H9 (cell line): ENCODE results near the gene MAPK11. TPM values are rescaled to one million over a fixed set of nuclear protein-coding genes. Genes with fewer than 3 reads are reported as not detected.

Experiments used
- DNase-seq: peaks from one replicate; pipeline ENCODE4 v3.0.0-alpha.2; 2017
- H2AFZ ChIP-seq: one replicate; pipeline ENCODE4 v1.6.1; 2013; ENCODE audit warnings: mild to moderate bottlenecking, low read length, control low read depth, moderate library complexity
- H2AK5ac ChIP-seq: 2 replicates; pipeline ENCODE4 v1.6.1; 2013; ENCODE audit warnings: low read length, control low read depth, mixed read lengths; ENCODE audit not compliant: insufficient read length
- H2BK120ac ChIP-seq: one replicate; pipeline ENCODE4 v1.6.1; 2013; ENCODE audit warnings: low read depth, mild to moderate bottlenecking, low read length, control low read depth, inconsistent platforms; ENCODE audit not compliant: poor library complexity, severe bottlenecking
- H2BK12ac ChIP-seq: 2 replicates; pipeline ENCODE4 v1.6.1; 2013; ENCODE audit warnings: low read length, control low read depth, mixed read lengths, low read depth; ENCODE audit not compliant: insufficient read length
- H2BK15ac ChIP-seq: 2 replicates; pipeline ENCODE4 v1.6.1; 2013; ENCODE audit warnings: low read depth, low read length, control low read depth
- H2BK20ac ChIP-seq: one replicate; pipeline ENCODE4 v1.6.1; 2013; ENCODE audit warnings: low read depth, mild to moderate bottlenecking, low read length, control low read depth, inconsistent platforms; ENCODE audit not compliant: poor library complexity, severe bottlenecking
- H2BK5ac ChIP-seq: 2 replicates; pipeline ENCODE4 v1.6.1; 2013; ENCODE audit warnings: low read length, control low read depth, mixed read lengths; ENCODE audit not compliant: insufficient read length
- H3K14ac ChIP-seq: 2 replicates; pipeline ENCODE4 v1.6.1; 2013; ENCODE audit warnings: low read length, control low read depth; ENCODE audit not compliant: insufficient read depth
- H3K18ac ChIP-seq: 2 replicates; pipeline ENCODE4 v1.6.1; 2013; ENCODE audit warnings: low read depth, mild to moderate bottlenecking, mixed read lengths, low read length, control low read depth; ENCODE audit not compliant: insufficient read length
- H3K23ac ChIP-seq: 2 replicates; pipeline ENCODE4 v1.6.1; 2013; ENCODE audit warnings: low read length, control low read depth, mixed read lengths, low read depth; ENCODE audit not compliant: insufficient read length
- H3K23me2 ChIP-seq: 2 replicates; pipeline ENCODE4 v1.6.1; 2013; ENCODE audit warnings: low read depth, mild to moderate bottlenecking, mixed read lengths, low read length, control low read depth; ENCODE audit not compliant: insufficient read length, poor library complexity, severe bottlenecking
- H3K27ac ChIP-seq: 2 replicates; pipeline ENCODE4 v1.5.1; 2013; ENCODE audit warnings: low read length, control low read depth, mixed read lengths, low read depth; ENCODE audit not compliant: insufficient read length
- H3K27me3 ChIP-seq: 2 replicates; pipeline ENCODE4 v1.6.1; 2013; ENCODE audit warnings: low read length, control low read depth, inconsistent platforms; ENCODE audit not compliant: insufficient read depth
- H3K4ac ChIP-seq: 2 replicates; pipeline ENCODE4 v1.6.1; 2013; ENCODE audit warnings: low read depth, mild to moderate bottlenecking, control low read depth, inconsistent platforms, low read length, moderate library complexity
- H3K4me1 ChIP-seq: 2 replicates; pipeline ENCODE4 v1.6.1; 2013; ENCODE audit warnings: low read length, control low read depth, inconsistent platforms; ENCODE audit not compliant: insufficient read depth
- H3K4me2 ChIP-seq: 2 replicates; pipeline ENCODE4 v1.6.1; 2013; ENCODE audit warnings: low read length, control low read depth, mixed read lengths; ENCODE audit not compliant: insufficient read length, insufficient read depth
- H3K56ac ChIP-seq: 2 replicates; pipeline ENCODE4 v1.6.1; 2013; ENCODE audit warnings: low read depth, mild to moderate bottlenecking, mixed read lengths, low read length, control low read depth; ENCODE audit not compliant: insufficient read length
- H3K79me1 ChIP-seq: 2 replicates; pipeline ENCODE4 v1.6.1; 2013; ENCODE audit warnings: low read depth, mild to moderate bottlenecking, moderate library complexity, low read length, control low read depth, inconsistent platforms; ENCODE audit not compliant: insufficient read depth, poor library complexity, severe bottlenecking
- H3K79me2 ChIP-seq: 2 replicates; pipeline ENCODE4 v1.6.1; 2013; ENCODE audit warnings: low read length, control low read depth, inconsistent platforms; ENCODE audit not compliant: insufficient read depth
- H3K9ac ChIP-seq: 2 replicates; pipeline ENCODE4 v1.6.1; 2013; ENCODE audit warnings: low read length, control low read depth, mixed read lengths; ENCODE audit not compliant: insufficient read length; ENCODE audit errors: extremely low read depth
- H3K9me3 ChIP-seq: one replicate; pipeline ENCODE4 v1.6.1; 2013; ENCODE audit warnings: low read depth, low read length, inconsistent platforms; ENCODE audit not compliant: control insufficient read depth
- H3T11ph ChIP-seq: one replicate; pipeline ENCODE4 v1.6.1; 2013; ENCODE audit warnings: mild to moderate bottlenecking, low read length, control low read depth, inconsistent platforms
- H4K20me1 ChIP-seq: one replicate; pipeline ENCODE4 v1.6.1; 2013; ENCODE audit not compliant: control insufficient read depth, insufficient read length, insufficient read depth
- H4K5ac ChIP-seq: 2 replicates; pipeline ENCODE4 v1.6.1; 2013; ENCODE audit warnings: low read depth, mild to moderate bottlenecking, mixed read lengths, low read length, control low read depth; ENCODE audit not compliant: insufficient read length
- H4K8ac ChIP-seq: replicated peaks from 2 replicates; pipeline ENCODE4 v1.6.1; 2013; ENCODE audit warnings: low read length, control low read depth, mixed read lengths, low read depth; ENCODE audit not compliant: insufficient read length
- H4K91ac ChIP-seq: 2 replicates; pipeline ENCODE4 v1.6.1; 2013; ENCODE audit warnings: low read depth, mild to moderate bottlenecking, moderate library complexity, mixed read lengths, low read length, control low read depth; ENCODE audit not compliant: insufficient read length
- H3K27ac Mint-ChIP-seq, 3 experiments: 2 replicates in 2 of 3; 3 replicates in 1 of 3; pipeline ENCODE4 v1.8.0; 2020 to 2021; ENCODE audit warnings: mixed read lengths in 3 of 3, mild to moderate bottlenecking in 1 of 3, moderate library complexity in 1 of 3
- H3K27me3 Mint-ChIP-seq: 2 replicates; pipeline ENCODE4 v1.8.0; 2021; ENCODE audit warnings: low read depth, mild to moderate bottlenecking, moderate library complexity, mixed read lengths
- H3K36me3 Mint-ChIP-seq, 3 experiments: 2 replicates in 2 of 3; 3 replicates in 1 of 3; pipeline ENCODE4 v1.8.0; 2020 to 2021; ENCODE audit warnings: low read depth in 3 of 3, mixed read lengths in 3 of 3; ENCODE audit not compliant: insufficient read depth in 1 of 3
- H3K4me1 Mint-ChIP-seq, 2 experiments: 2 replicates each; pipeline ENCODE4 v1.8.0; 2020; ENCODE audit warnings: mixed read lengths in 2 of 2
- H3K4me3 Mint-ChIP-seq, 2 experiments: 2 replicates in 1 of 2; 3 replicates in 1 of 2; pipeline ENCODE4 v1.8.0; 2020 to 2021; ENCODE audit warnings: mild to moderate bottlenecking in 2 of 2, mixed read lengths in 2 of 2, moderate library complexity in 1 of 2
- H3K9me3 Mint-ChIP-seq, 2 experiments: 2 replicates in 1 of 2; 3 replicates in 1 of 2; pipeline ENCODE4 v1.8.0; 2020; ENCODE audit warnings: mild to moderate bottlenecking in 2 of 2, mixed read lengths in 2 of 2, moderate library complexity in 1 of 2
- WGBS: extraction: QIAGEN DNeasy Blood & Tissue Kit; methylation state at CpG from one replicate; pipeline ENCODE4 v1.1.7; 2013; ENCODE audit warnings: missing lambda C conversion rate, low lambda C conversion rate, mixed read lengths; ENCODE audit not compliant: insufficient read length; ENCODE audit errors: extremely low coverage; 5-methylcytosine and 5-hydroxymethylcytosine counted together
- total RNA-seq: library from RNA; stranded (reverse); gene quantifications from 2 replicates; pipeline ENCODE4 v1.2.1, GENCODE V29; 2021
- TF ChIP-seq, protein P1 (sequence below): fragments of 200-600 bp; sonication (generic); conservative IDR thresholded peaks from 3 replicates; pipeline ENCODE4 v1.8.0; 2021; ENCODE audit warnings: antibody characterized with exemption, mild to moderate bottlenecking

MAPK11 gene
- total RNA-seq, 1 experiment from 2014 or later: 1.5 TPM

- H3T11ph ChIP-seq: no peak overlapping the region
- TF ChIP-seq, protein P1, sequence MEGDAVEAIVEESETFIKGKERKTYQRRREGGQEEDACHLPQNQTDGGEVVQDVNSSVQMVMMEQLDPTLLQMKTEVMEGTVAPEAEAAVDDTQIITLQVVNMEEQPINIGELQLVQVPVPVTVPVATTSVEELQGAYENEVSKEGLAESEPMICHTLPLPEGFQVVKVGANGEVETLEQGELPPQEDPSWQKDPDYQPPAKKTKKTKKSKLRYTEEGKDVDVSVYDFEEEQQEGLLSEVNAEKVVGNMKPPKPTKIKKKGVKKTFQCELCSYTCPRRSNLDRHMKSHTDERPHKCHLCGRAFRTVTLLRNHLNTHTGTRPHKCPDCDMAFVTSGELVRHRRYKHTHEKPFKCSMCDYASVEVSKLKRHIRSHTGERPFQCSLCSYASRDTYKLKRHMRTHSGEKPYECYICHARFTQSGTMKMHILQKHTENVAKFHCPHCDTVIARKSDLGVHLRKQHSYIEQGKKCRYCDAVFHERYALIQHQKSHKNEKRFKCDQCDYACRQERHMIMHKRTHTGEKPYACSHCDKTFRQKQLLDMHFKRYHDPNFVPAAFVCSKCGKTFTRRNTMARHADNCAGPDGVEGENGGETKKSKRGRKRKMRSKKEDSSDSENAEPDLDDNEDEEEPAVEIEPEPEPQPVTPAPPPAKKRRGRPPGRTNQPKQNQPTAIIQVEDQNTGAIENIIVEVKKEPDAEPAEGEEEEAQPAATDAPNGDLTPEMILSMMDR: no peak
- no peaks in the 10 kb centered on the region for H3K27me3 ChIP-seq
- no peaks in the 10 kb centered on the region for H3K79me1 ChIP-seq
- H3K27ac ChIP-seq: no peak overlapping the region
- no peak overlapping the region for H2BK20ac ChIP-seq
- no peak overlapping the region for H4K91ac ChIP-seq
- H3K4me2 ChIP-seq: no peak overlapping the region
- peak overlapping the region; percentile 10; the same call in 1 of the 2 replicates for H3K14ac ChIP-seq
- no peak overlapping the region for H2AK5ac ChIP-seq
- H3K18ac ChIP-seq: peak overlapping the region; percentile 7
- no peak overlapping the region for H3K23ac ChIP-seq
- H3K56ac ChIP-seq: no peak overlapping the region
- H4K20me1 ChIP-seq: no peaks in the 10 kb centered on the region
- H3K4ac ChIP-seq: no peak overlapping the region
- no peak overlapping the region for H2AFZ ChIP-seq
- H4K8ac ChIP-seq: no peak overlapping the region
- no peak overlapping the region for H2BK15ac ChIP-seq
- Mint-ChIP-seq H3K36me3 (peaks cover 0 to 16% (median 5%) of the 10 kb centered on the region in 3 experiments; a peak in 3 of 7 replicates), H3K9me3 (no peaks in the 10 kb centered on the region), H3K4me1 (peaks cover 14 to 28% of the 10 kb centered on the region in 2 experiments), H3K27me3 (no peaks in the 10 kb centered on the region; the same call in 1 of the 2 replicates), H3K4me3 (no peak overlapping the region), H3K27ac (peak overlapping the region in 2 of 3 experiments; percentile 71 to 96; a peak in 3 of 7 replicates)
- no CpG with 5 or more reads among the region's 29 CpGs for WGBS
- no peaks in the 10 kb centered on the region for H3K4me1 ChIP-seq
- H2BK120ac ChIP-seq: no peak overlapping the region
- no peak overlapping the region for H4K5ac ChIP-seq
- no peak for DNase-seq
- H2BK12ac ChIP-seq: no peak overlapping the region
- H3K9ac ChIP-seq: no peak overlapping the region
- H3K9me3 ChIP-seq: no peaks in the 10 kb centered on the region
- no peak overlapping the region for H2BK5ac ChIP-seq
- peaks cover 35% of the 10 kb centered on the region for H3K23me2 ChIP-seq
- H3K79me2 ChIP-seq: peaks cover 6% of the 10 kb centered on the region; the same call in 1 of the 2 replicates
These were observed 21.7 kb downstream of the MAPK11 start for GRCh38 chr22:50248196-50249081.
